Dedifferentiated amniotic fluid mesenchymal stem cell (primary cell): ENCODE data around the gene TNNT2.

ENCODE experiments used
- DNase-seq: peaks from one replicate; pipeline ENCODE4 v3.0.0-alpha.2; 2016; ENCODE audit errors: extremely low spot score

The TNNT2 gene

GRCh38 chr1:201316556-201316955 lies 60.9 kb downstream of the TNNT2 start:
- no peak for DNase-seq

DNA sequence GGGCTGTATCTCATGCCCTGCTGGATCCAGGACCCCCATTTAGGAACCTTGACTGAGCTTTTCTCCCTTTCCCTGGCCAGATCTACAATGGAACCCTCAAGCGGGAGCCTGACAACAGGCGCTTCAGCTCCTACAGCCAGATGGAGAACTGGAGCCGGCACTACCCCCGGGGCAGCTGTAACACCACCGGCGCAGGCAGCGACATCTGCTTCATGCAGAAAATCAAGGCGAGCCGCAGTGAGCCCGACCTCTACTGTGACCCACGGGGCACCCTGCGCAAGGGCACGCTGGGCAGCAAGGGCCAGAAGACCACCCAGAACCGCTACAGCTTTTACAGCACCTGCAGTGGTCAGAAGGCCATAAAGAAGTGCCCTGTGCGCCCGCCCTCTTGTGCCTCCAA lies 64.4 kb downstream of the TNNT2 start:
- no peak for DNase-seq

DNA sequence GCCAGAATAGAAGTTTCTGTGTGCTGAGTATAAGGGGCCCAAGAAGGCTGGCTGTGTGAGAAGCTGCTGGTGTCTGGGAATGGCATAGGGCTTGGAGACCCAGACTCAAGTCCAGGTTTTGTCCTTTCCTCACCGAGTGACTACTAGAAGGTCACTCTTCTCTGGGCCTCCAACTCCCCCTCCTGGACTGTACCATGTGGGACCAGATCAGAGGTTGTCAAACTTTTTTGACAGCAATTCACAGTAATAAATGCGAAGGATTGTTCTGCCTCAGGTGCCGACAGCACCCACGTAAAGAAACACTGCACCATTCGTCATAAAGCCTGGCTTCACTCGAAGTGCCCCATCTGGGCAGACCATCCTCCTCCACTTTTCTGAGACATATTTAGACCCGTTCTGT lies 65.2 kb downstream of the TNNT2 start:
- no peak for DNase-seq

DNA sequence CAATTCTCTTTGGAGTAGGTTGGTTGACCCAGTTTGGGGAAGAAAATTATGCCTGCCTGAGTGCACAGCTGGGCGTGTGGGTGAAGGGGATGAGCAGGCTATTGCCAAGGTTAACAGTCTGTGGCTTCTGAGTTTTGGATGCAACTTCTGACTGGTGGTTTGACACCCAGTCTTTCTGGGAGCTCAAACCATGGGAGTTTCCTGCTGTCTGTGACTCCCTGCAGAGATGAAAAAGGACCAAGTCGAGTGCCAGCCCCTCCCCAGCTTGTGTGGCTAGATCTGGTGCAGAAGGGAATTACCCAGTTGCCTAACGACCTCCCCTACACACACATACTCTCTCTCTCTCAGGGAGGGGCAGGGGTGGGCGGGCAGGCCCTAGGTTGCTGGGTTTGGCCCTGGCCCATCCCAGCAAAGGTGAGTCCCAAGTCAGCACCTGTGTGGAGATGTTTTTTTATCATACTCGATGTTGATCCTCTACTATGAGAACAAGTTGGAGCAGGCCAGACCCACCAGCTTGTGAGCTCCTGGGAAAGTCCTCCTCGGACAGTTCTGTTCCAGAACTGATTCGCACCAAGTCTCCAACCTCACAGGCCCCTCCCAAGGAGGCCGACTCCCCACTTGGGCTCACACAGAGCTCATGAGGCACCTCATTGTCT lies 66.0 kb downstream of the TNNT2 start:
- DNase-seq, result no peak

DNA sequence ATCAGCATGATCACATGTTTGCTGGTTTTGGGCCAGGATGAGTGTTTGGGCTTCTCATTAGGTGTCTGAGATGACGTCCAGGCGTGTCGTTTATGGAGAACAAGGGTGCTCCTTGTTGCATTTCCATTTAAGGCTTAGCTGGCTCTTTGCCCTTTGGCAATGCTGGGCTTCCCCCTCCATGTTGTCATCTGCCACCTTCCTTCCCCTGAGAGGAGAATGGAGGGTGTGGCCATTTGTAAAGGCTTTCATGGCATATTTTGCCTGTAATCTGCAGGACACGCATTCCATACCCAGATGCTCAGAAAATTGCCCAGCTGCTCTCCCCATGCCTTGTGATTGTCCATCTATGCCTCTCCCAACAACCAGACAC lies 66.5 kb downstream of the TNNT2 start:
- no peak for DNase-seq

GRCh38 chr1:201310251-201310985 lies 67.1 kb downstream of the TNNT2 start:
- no peak for DNase-seq

DNA sequence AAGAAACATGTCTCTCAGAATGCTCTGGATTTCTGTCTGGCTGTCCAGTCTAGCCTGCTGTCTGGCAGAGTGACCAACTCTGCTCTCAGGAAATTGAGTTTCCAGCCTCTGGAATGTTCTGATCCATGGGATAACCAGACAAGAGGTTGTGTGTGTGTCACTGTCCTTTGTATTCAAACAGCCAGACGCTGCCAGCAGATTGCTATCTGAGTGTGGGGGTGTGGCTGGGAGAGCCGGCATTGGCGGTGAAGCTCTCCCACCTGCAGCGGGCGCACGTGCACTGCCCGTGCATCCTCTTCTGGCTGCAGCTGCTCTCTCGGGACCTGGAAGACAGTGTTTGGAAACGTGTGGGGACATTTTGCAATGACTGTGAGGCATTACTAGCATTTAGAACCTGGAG lies 68.1 kb downstream of the TNNT2 start:
- peak; percentile 33 for DNase-seq
